Measurements from ENCODE around the gene SPATA6.

- TF ChIP-seq POLR2A (IDR thresholded peaks at IDR 0.05) = no peak
- no peak for TF ChIP-seq CTCF (IDR thresholded peaks at IDR 0.05)
These were observed 205.4 kb downstream of the SPATA6 start for GRCh38 chr1:48266576-48266975.
